Erythroblast (primary cell): ENCODE results near the gene ZNF496.

Experiments used
- GATA1 ChIP-seq: IDR thresholded peaks from 2 replicates; pipeline ENCODE4 v1.6.1; 2011; ENCODE audit warnings: low read depth, mild to moderate bottlenecking, control low read depth, low read length, moderate library complexity
- POLR2A ChIP-seq: IDR thresholded peaks from 2 replicates; pipeline ENCODE4 v1.6.1; 2011; ENCODE audit warnings: mild to moderate bottlenecking, low read length

DNA sequence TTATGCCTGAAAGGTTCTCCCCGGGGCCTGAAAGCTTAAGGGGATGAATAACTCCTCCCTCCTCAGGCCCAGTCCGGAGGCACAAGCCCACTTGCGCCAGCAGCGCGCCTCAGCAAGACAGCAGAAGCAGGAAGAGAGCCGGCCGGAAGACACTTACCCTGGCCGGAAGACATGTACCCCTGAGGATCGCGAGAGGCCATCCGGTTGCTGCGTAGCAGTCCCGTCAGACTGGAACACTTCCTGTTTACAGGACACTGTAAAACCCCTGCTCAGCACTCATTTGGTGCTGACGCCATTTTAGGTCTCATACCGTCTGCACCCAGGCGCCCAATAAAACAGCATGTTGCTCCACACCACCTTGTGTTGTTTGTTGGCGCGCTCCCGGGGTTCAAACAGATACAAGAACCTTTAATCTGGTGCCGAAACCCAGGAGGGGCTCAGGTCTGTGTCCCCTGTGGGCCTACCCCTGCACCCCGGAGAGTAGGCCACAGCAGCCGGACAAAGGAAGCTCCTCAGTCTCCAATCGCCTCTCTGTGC, 45.5 kb downstream of the ZNF496 start:
- TF ChIP-seq POLR2A: no peak
- TF ChIP-seq GATA1: no peak
